ENCODE measurements around the gene CD96. TPM values are rescaled to one million over a fixed set of nuclear protein-coding genes. Genes with fewer than 3 reads are reported as not detected.

CD96 gene
- total RNA-seq, 2 donors from 2014 or later, result 152 to 168 TPM

DNA sequence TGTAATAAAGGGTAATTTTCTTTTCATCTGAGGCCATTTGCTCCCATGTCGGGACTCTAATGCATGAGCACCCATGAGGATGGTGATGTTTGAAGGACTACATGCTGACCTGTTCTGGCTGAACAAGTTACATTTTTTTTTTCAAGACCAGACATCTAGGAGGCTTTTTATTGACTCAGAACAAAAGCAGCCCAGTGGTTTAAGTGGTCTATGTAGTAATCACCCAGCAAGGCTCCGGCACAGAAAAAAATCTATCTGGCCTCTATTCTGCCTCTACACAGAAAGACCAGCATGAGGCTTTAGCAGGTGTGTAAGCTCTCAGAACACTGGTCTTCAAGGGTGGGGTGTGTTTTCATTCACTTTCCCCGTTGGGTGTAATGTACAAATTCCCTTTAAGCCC is 148.2 kb downstream of the CD96 start:
- peak; percentile 94 to 95 for ATAC-seq
- Mint-ChIP-seq H3K36me3 (no peaks in the 10 kb centered on the region), H3K4me1 (ENCODE audit: low read depth in 2 of 2) (peaks cover 48 to 59% of the 10 kb centered on the region in 2 donors), H3K4me3 (peak overlapping the region; percentile 65), H3K9me3 (no peaks in the 10 kb centered on the region), H3K27ac (peak overlapping the region; percentile 77), H3K27me3 (no peaks in the 10 kb centered on the region)
- DNase-seq (ENCODE audit: low spot score), result peak; percentile 81

DNA sequence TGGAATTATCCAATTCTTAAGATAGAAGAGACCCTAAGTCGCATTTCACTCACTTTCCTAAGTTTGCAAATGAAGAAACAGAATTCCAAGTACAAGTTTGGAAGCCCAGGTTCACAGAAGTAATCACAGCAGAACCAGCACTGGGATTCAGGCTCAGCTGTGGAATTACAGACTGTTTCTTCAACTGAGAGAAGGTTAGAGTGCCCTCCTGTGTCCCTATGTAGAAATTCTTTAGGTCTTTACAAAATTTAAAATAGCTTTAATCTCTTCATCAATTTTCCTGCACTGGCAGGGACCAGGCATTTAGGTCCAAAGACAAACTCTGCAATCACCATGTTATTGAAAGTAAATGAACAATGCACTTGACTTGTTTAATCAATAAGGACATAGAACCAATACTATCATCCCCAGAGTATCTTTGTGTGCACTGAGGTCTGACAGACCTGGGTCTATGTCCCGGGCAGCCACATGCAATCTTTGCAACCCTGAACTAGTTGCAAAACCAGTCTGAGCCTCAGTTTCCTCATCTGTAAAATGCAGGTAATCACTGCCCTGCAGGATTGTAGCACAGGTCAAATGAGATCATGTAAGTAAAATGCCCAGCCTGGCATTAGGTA is 149.4 kb downstream of the CD96 start:
- DNase-seq (ENCODE audit: low spot score), result no peak

GRCh38 chr3:111692593-111693552 is 150.9 kb downstream of the CD96 start:
- Mint-ChIP-seq H3K4me1 (ENCODE audit: low read depth in 2 of 2) (peaks cover 51 to 63% of the 10 kb centered on the region in 2 donors), H3K36me3 (no peaks in the 10 kb centered on the region), H3K4me3 (peak overlapping the region; percentile 53), H3K27me3 (no peaks in the 10 kb centered on the region), H3K27ac (peak overlapping the region; percentile 11 to 46), H3K9me3 (no peaks in the 10 kb centered on the region)
- ATAC-seq (no peak), DNase-seq (ENCODE audit: low spot score) (no peak)

More for the DNA sequence above, 149.4 kb downstream of the CD96 start:
- Mint-ChIP-seq H3K9me3 (no peaks in the 10 kb centered on the region), H3K27me3 (no peaks in the 10 kb centered on the region), H3K4me3 (no peak overlapping the region), H3K27ac (peak overlapping the region; percentile 77), H3K36me3 (no peaks in the 10 kb centered on the region), H3K4me1 (ENCODE audit: low read depth in 2 of 2) (peaks cover 57 to 70% of the 10 kb centered on the region in 2 donors)
- no peak for ATAC-seq

GRCh38 chr3:111694471-111694870 is 152.5 kb downstream of the CD96 start:
- H3K4me1 Mint-ChIP-seq (ENCODE audit: low read depth in 2 of 2), result peaks cover 53 to 55% of the 10 kb centered on the region in 2 donors
- H3K9me3 Mint-ChIP-seq, result no peaks in the 10 kb centered on the region
- H3K36me3 Mint-ChIP-seq, result no peaks in the 10 kb centered on the region
- DNase-seq (ENCODE audit: low spot score), result no peak
- no peaks in the 10 kb centered on the region for H3K27me3 Mint-ChIP-seq
- peak overlapping the region; percentile 43 for H3K4me3 Mint-ChIP-seq
- no peak for ATAC-seq
- peak overlapping the region; percentile 11 to 46 for H3K27ac Mint-ChIP-seq

DNA sequence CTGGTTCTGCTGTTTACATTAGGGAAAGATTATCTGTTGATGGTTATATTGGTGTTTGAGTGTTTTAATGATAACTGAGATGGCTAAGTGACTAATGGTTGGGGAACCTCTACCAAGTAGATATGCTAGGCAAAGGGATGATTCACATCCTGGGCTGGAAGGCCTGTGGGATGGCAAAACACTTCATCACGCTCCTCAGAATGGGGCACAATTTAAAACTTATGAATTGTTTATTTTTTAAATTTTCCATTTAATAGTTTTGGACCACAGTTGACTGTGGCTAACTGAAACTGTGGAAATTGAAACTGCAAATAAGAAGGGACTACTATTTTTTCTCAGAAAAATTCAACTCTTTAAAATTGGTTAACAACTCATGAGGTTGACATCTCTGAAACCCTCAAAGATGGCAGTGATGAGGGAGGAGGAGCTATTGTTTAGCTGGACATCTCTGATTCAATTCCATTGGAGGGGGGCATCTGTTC is 153.7 kb downstream of the CD96 start:
- peak overlapping the region; percentile 76 for H3K4me3 Mint-ChIP-seq
- H3K4me1 Mint-ChIP-seq (ENCODE audit: low read depth in 2 of 2), result peaks cover 44 to 52% of the 10 kb centered on the region in 2 donors
- DNase-seq (ENCODE audit: low spot score), result no peak
- H3K9me3 Mint-ChIP-seq, result no peaks in the 10 kb centered on the region
- peak; percentile 90 to 92 for ATAC-seq
- no peaks in the 10 kb centered on the region for H3K36me3 Mint-ChIP-seq
- peak overlapping the region; percentile 73 to 83 for H3K27ac Mint-ChIP-seq
- no peaks in the 10 kb centered on the region for H3K27me3 Mint-ChIP-seq

DNA sequence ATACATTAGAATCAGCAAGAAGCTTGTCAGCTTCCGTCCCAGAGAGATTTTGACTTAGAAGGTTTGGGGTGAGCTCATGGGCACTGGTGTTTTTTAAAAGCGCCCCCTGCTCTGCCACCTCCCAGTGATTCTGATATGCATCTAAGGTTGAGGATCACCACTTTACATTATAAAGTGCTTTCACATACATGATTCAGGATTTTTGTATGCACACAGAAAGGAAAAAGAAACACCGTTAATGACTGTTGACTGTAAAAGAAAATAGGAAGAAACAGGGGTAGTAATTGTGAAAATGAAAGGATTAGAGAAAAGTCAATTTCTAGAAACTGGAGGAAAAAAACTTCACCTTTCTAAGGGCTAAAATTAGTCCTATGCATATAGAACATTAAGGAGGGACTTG is 158.1 kb downstream of the CD96 start:
- ATAC-seq, result peak; percentile 50 to 56
- Mint-ChIP-seq H3K4me3 (no peak overlapping the region), H3K36me3 (no peaks in the 10 kb centered on the region), H3K9me3 (no peaks in the 10 kb centered on the region), H3K27ac (no peak overlapping the region), H3K27me3 (no peaks in the 10 kb centered on the region), H3K4me1 (ENCODE audit: low read depth in 2 of 2) (peaks cover 23 to 32% of the 10 kb centered on the region in 2 donors)
- DNase-seq (ENCODE audit: low spot score), result no peak

- no peak for ATAC-seq
Observed at GRCh38 chr3:111701292-111701906, 159.4 kb downstream of the CD96 start.

More at GRCh38 chr3:111701292-111701906, 159.4 kb downstream of the CD96 start:
- H3K4me3 Mint-ChIP-seq, result no peak overlapping the region
- no peaks in the 10 kb centered on the region for H3K9me3 Mint-ChIP-seq
- no peaks in the 10 kb centered on the region for H3K27me3 Mint-ChIP-seq
- no peak for DNase-seq (ENCODE audit: low spot score)
- H3K4me1 Mint-ChIP-seq (ENCODE audit: low read depth in 2 of 2), result peaks cover 23 to 29% of the 10 kb centered on the region in 2 donors
- no peak overlapping the region for H3K27ac Mint-ChIP-seq
- H3K36me3 Mint-ChIP-seq, result no peaks in the 10 kb centered on the region

Other genes with a start within 250 kb of the CD96 start
- 10 to 100 TPM in 1 of 2 donors, 1 to 10 TPM in 1; 5.7 to 70.2 TPM for gene ZBED2, start 53.1 kb downstream of the CD96 start, total RNA-seq
- 10 to 100 TPM; 15.0 to 26.1 TPM for gene PLCXD2, start 132.5 kb downstream of the CD96 start, total RNA-seq